H9 (cell line): ENCODE data around the gene POLA1. TPM values are rescaled to one million over a fixed set of nuclear protein-coding genes. Genes with fewer than 3 reads are reported as not detected.

ENCODE experiments used
- DNase-seq: peaks from one replicate; pipeline ENCODE4 v3.0.0-alpha.2; 2017
- H2AFZ ChIP-seq: one replicate; pipeline ENCODE4 v1.6.1; 2013; ENCODE audit warnings: mild to moderate bottlenecking, low read length, control low read depth, moderate library complexity
- H2AK5ac ChIP-seq: 2 replicates; pipeline ENCODE4 v1.6.1; 2013; ENCODE audit warnings: low read length, control low read depth, mixed read lengths; ENCODE audit not compliant: insufficient read length
- H2BK120ac ChIP-seq: one replicate; pipeline ENCODE4 v1.6.1; 2013; ENCODE audit warnings: low read depth, mild to moderate bottlenecking, low read length, control low read depth, inconsistent platforms; ENCODE audit not compliant: poor library complexity, severe bottlenecking
- H2BK12ac ChIP-seq: 2 replicates; pipeline ENCODE4 v1.6.1; 2013; ENCODE audit warnings: low read length, control low read depth, mixed read lengths, low read depth; ENCODE audit not compliant: insufficient read length
- H2BK15ac ChIP-seq: 2 replicates; pipeline ENCODE4 v1.6.1; 2013; ENCODE audit warnings: low read depth, low read length, control low read depth
- H2BK20ac ChIP-seq: one replicate; pipeline ENCODE4 v1.6.1; 2013; ENCODE audit warnings: low read depth, mild to moderate bottlenecking, low read length, control low read depth, inconsistent platforms; ENCODE audit not compliant: poor library complexity, severe bottlenecking
- H2BK5ac ChIP-seq: 2 replicates; pipeline ENCODE4 v1.6.1; 2013; ENCODE audit warnings: low read length, control low read depth, mixed read lengths; ENCODE audit not compliant: insufficient read length
- H3K14ac ChIP-seq: 2 replicates; pipeline ENCODE4 v1.6.1; 2013; ENCODE audit warnings: low read length, control low read depth; ENCODE audit not compliant: insufficient read depth
- H3K18ac ChIP-seq: 2 replicates; pipeline ENCODE4 v1.6.1; 2013; ENCODE audit warnings: low read depth, mild to moderate bottlenecking, mixed read lengths, low read length, control low read depth; ENCODE audit not compliant: insufficient read length
- H3K23ac ChIP-seq: 2 replicates; pipeline ENCODE4 v1.6.1; 2013; ENCODE audit warnings: low read length, control low read depth, mixed read lengths, low read depth; ENCODE audit not compliant: insufficient read length
- H3K23me2 ChIP-seq: 2 replicates; pipeline ENCODE4 v1.6.1; 2013; ENCODE audit warnings: low read depth, mild to moderate bottlenecking, mixed read lengths, low read length, control low read depth; ENCODE audit not compliant: insufficient read length, poor library complexity, severe bottlenecking
- H3K27ac ChIP-seq: 2 replicates; pipeline ENCODE4 v1.5.1; 2013; ENCODE audit warnings: low read length, control low read depth, mixed read lengths, low read depth; ENCODE audit not compliant: insufficient read length
- H3K27me3 ChIP-seq: 2 replicates; pipeline ENCODE4 v1.6.1; 2013; ENCODE audit warnings: low read length, control low read depth, inconsistent platforms; ENCODE audit not compliant: insufficient read depth
- H3K4ac ChIP-seq: 2 replicates; pipeline ENCODE4 v1.6.1; 2013; ENCODE audit warnings: low read depth, mild to moderate bottlenecking, control low read depth, inconsistent platforms, low read length, moderate library complexity
- H3K4me1 ChIP-seq: 2 replicates; pipeline ENCODE4 v1.6.1; 2013; ENCODE audit warnings: low read length, control low read depth, inconsistent platforms; ENCODE audit not compliant: insufficient read depth
- H3K4me2 ChIP-seq: 2 replicates; pipeline ENCODE4 v1.6.1; 2013; ENCODE audit warnings: low read length, control low read depth, mixed read lengths; ENCODE audit not compliant: insufficient read length, insufficient read depth
- H3K56ac ChIP-seq: 2 replicates; pipeline ENCODE4 v1.6.1; 2013; ENCODE audit warnings: low read depth, mild to moderate bottlenecking, mixed read lengths, low read length, control low read depth; ENCODE audit not compliant: insufficient read length
- H3K79me1 ChIP-seq: 2 replicates; pipeline ENCODE4 v1.6.1; 2013; ENCODE audit warnings: low read depth, mild to moderate bottlenecking, moderate library complexity, low read length, control low read depth, inconsistent platforms; ENCODE audit not compliant: insufficient read depth, poor library complexity, severe bottlenecking
- H3K79me2 ChIP-seq: 2 replicates; pipeline ENCODE4 v1.6.1; 2013; ENCODE audit warnings: low read length, control low read depth, inconsistent platforms; ENCODE audit not compliant: insufficient read depth
- H3K9ac ChIP-seq: 2 replicates; pipeline ENCODE4 v1.6.1; 2013; ENCODE audit warnings: low read length, control low read depth, mixed read lengths; ENCODE audit not compliant: insufficient read length; ENCODE audit errors: extremely low read depth
- H3K9me3 ChIP-seq: one replicate; pipeline ENCODE4 v1.6.1; 2013; ENCODE audit warnings: low read depth, low read length, inconsistent platforms; ENCODE audit not compliant: control insufficient read depth
- H3T11ph ChIP-seq: one replicate; pipeline ENCODE4 v1.6.1; 2013; ENCODE audit warnings: mild to moderate bottlenecking, low read length, control low read depth, inconsistent platforms
- H4K20me1 ChIP-seq: one replicate; pipeline ENCODE4 v1.6.1; 2013; ENCODE audit not compliant: control insufficient read depth, insufficient read length, insufficient read depth
- H4K5ac ChIP-seq: 2 replicates; pipeline ENCODE4 v1.6.1; 2013; ENCODE audit warnings: low read depth, mild to moderate bottlenecking, mixed read lengths, low read length, control low read depth; ENCODE audit not compliant: insufficient read length
- H4K8ac ChIP-seq: replicated peaks from 2 replicates; pipeline ENCODE4 v1.6.1; 2013; ENCODE audit warnings: low read length, control low read depth, mixed read lengths, low read depth; ENCODE audit not compliant: insufficient read length
- H4K91ac ChIP-seq: 2 replicates; pipeline ENCODE4 v1.6.1; 2013; ENCODE audit warnings: low read depth, mild to moderate bottlenecking, moderate library complexity, mixed read lengths, low read length, control low read depth; ENCODE audit not compliant: insufficient read length
- H3K27ac Mint-ChIP-seq, 3 experiments: 2 replicates in 2 of 3; 3 replicates in 1 of 3; pipeline ENCODE4 v1.8.0; 2020 to 2021; ENCODE audit warnings: mixed read lengths in 3 of 3, mild to moderate bottlenecking in 1 of 3, moderate library complexity in 1 of 3
- H3K27me3 Mint-ChIP-seq: 2 replicates; pipeline ENCODE4 v1.8.0; 2021; ENCODE audit warnings: low read depth, mild to moderate bottlenecking, moderate library complexity, mixed read lengths
- H3K36me3 Mint-ChIP-seq, 3 experiments: 2 replicates in 2 of 3; 3 replicates in 1 of 3; pipeline ENCODE4 v1.8.0; 2020 to 2021; ENCODE audit warnings: low read depth in 3 of 3, mixed read lengths in 3 of 3; ENCODE audit not compliant: insufficient read depth in 1 of 3
- H3K4me1 Mint-ChIP-seq, 2 experiments: 2 replicates each; pipeline ENCODE4 v1.8.0; 2020; ENCODE audit warnings: mixed read lengths in 2 of 2
- H3K4me3 Mint-ChIP-seq, 2 experiments: 2 replicates in 1 of 2; 3 replicates in 1 of 2; pipeline ENCODE4 v1.8.0; 2020 to 2021; ENCODE audit warnings: mild to moderate bottlenecking in 2 of 2, mixed read lengths in 2 of 2, moderate library complexity in 1 of 2
- H3K9me3 Mint-ChIP-seq, 2 experiments: 2 replicates in 1 of 2; 3 replicates in 1 of 2; pipeline ENCODE4 v1.8.0; 2020; ENCODE audit warnings: mild to moderate bottlenecking in 2 of 2, mixed read lengths in 2 of 2, moderate library complexity in 1 of 2
- WGBS: extraction: QIAGEN DNeasy Blood & Tissue Kit; methylation state at CpG from one replicate; pipeline ENCODE4 v1.1.7; 2013; ENCODE audit warnings: missing lambda C conversion rate, low lambda C conversion rate, mixed read lengths; ENCODE audit not compliant: insufficient read length; ENCODE audit errors: extremely low coverage; 5-methylcytosine and 5-hydroxymethylcytosine counted together
- total RNA-seq: library from RNA; stranded (reverse); gene quantifications from 2 replicates; pipeline ENCODE4 v1.2.1, GENCODE V29; 2021
- TF ChIP-seq, protein P1 (sequence below): fragments of 200-600 bp; sonication (generic); conservative IDR thresholded peaks from 3 replicates; pipeline ENCODE4 v1.8.0; 2021; ENCODE audit warnings: antibody characterized with exemption, mild to moderate bottlenecking

POLA1 gene
- total RNA-seq, 1 experiment from 2014 or later, result 60.2 TPM

DNA sequence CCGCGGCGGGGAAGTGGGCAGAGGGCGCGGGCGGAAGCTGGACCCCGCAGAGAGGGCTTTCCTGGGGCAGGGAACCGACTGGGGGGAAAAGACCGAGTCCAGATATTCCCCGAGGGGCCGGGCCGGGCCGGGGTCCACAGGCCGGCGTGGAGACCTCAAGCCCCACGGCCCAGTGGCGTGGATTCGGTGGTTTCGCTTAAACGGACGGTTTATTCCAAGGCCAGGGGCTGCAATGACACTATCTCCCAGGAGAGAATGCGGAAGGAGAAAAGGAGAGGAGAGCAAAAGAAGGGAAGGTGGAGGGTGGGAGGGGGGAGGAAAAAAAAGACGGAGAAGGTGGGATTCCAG, 311.3 kb downstream of the POLA1 start:
- H3K4me2 ChIP-seq, result peak overlapping the region; percentile 55
- no peak overlapping the region for H2BK15ac ChIP-seq
- H2AK5ac ChIP-seq, result no peak overlapping the region
- H2BK120ac ChIP-seq, result no peak overlapping the region
- no peak overlapping the region for H2BK20ac ChIP-seq
- DNase-seq, result no peak
- Mint-ChIP-seq H3K4me1 (peaks cover 43 to 69% of the 10 kb centered on the region in 2 experiments), H3K27me3 (peaks cover 98% of the 10 kb centered on the region), H3K4me3 (peak overlapping the region in 1 of 2 experiments; percentile 73; a peak in 3 of 5 replicates), H3K9me3 (peaks cover 6 to 8% of the 10 kb centered on the region in 2 experiments; a peak in 4 of 5 replicates), H3K36me3 (peaks cover 0 to 10% (median 0%) of the 10 kb centered on the region in 3 experiments; a peak in 3 of 7 replicates), H3K27ac (no peak overlapping the region)
- no peak overlapping the region for H3K9ac ChIP-seq
- H3K56ac ChIP-seq, result no peak overlapping the region
- no peak overlapping the region for H2BK5ac ChIP-seq
- H4K20me1 ChIP-seq, result no peaks in the 10 kb centered on the region
- no CpG with 5 or more reads among the region's 23 CpGs for WGBS
- H4K8ac ChIP-seq, result no peak overlapping the region
- H3K23me2 ChIP-seq, result peaks cover 26% of the 10 kb centered on the region
- no peak overlapping the region for H4K5ac ChIP-seq
- H3T11ph ChIP-seq, result no peak overlapping the region
- no peaks in the 10 kb centered on the region for H3K9me3 ChIP-seq
- H3K18ac ChIP-seq, result no peak overlapping the region
- no peaks in the 10 kb centered on the region; the same call in 1 of the 2 replicates for H3K4me1 ChIP-seq
- H3K79me1 ChIP-seq, result no peaks in the 10 kb centered on the region
- H4K91ac ChIP-seq, result no peak overlapping the region
- H2BK12ac ChIP-seq, result no peak overlapping the region
- TF ChIP-seq, protein P1, sequence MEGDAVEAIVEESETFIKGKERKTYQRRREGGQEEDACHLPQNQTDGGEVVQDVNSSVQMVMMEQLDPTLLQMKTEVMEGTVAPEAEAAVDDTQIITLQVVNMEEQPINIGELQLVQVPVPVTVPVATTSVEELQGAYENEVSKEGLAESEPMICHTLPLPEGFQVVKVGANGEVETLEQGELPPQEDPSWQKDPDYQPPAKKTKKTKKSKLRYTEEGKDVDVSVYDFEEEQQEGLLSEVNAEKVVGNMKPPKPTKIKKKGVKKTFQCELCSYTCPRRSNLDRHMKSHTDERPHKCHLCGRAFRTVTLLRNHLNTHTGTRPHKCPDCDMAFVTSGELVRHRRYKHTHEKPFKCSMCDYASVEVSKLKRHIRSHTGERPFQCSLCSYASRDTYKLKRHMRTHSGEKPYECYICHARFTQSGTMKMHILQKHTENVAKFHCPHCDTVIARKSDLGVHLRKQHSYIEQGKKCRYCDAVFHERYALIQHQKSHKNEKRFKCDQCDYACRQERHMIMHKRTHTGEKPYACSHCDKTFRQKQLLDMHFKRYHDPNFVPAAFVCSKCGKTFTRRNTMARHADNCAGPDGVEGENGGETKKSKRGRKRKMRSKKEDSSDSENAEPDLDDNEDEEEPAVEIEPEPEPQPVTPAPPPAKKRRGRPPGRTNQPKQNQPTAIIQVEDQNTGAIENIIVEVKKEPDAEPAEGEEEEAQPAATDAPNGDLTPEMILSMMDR, result no peak
- H3K14ac ChIP-seq, result no peak overlapping the region
- H3K27me3 ChIP-seq, result peaks cover 86% of the 10 kb centered on the region
- H3K79me2 ChIP-seq, result no peaks in the 10 kb centered on the region
- H3K27ac ChIP-seq, result no peak overlapping the region
- H3K4ac ChIP-seq, result no peak overlapping the region
- H3K23ac ChIP-seq, result no peak overlapping the region
- no peak overlapping the region for H2AFZ ChIP-seq
